SK-N-SH treated with all-trans-retinoic acid at 6 μM for 48 hours (cell line): Measurements from ENCODE around the gene SYNJ2.

Source experiments
- ATAC-seq: fragments of 200-7000 bp; cut with Tn5 transposase; 3 replicates; pipeline ENCODE4 v1.9.1; 2020; ENCODE audit warnings: mild to moderate bottlenecking, moderate library complexity
- ARNTL ChIP-seq: fragments of 450-650 bp; formaldehyde crosslinking; IDR thresholded peaks from 2 replicates; pipeline ENCODE4 v1.5.0; 2020; ENCODE audit warnings: low read depth, mild to moderate bottlenecking, moderate library complexity, borderline replicate concordance
- BACH2 ChIP-seq: fragments of 250-450 bp; sonication (Bioruptor Pico); IDR thresholded peaks from 2 replicates; pipeline ENCODE4 v1.9.0; 2021; ENCODE audit warnings: mild to moderate bottlenecking, borderline replicate concordance
- CSDC2 ChIP-seq: fragments of 250-450 bp; sonication (Bioruptor Pico); IDR thresholded peaks from 2 replicates; pipeline ENCODE4 v1.5.0; 2020; ENCODE audit warnings: mild to moderate bottlenecking, moderate library complexity
- GLIS3 ChIP-seq: fragments of 250-450 bp; sonication (Bioruptor Pico); IDR thresholded peaks from 2 replicates; pipeline ENCODE4 v1.5.0; 2020; ENCODE audit warnings: mild to moderate bottlenecking, moderate library complexity
- OSR1 ChIP-seq: fragments of 250-450 bp; sonication (Bioruptor Pico); IDR thresholded peaks from 2 replicates; pipeline ENCODE4 v1.8.0; 2022; ENCODE audit warnings: moderate library complexity, mild to moderate bottlenecking, inconsistent platforms
- SNAI2 ChIP-seq: fragments of 250-450 bp; sonication (Bioruptor Pico); IDR thresholded peaks from 2 replicates; pipeline ENCODE4 v1.5.0; 2020; ENCODE audit warnings: mild to moderate bottlenecking, moderate library complexity
- TCF4 ChIP-seq: fragments of 250-450 bp; sonication (Bioruptor Pico); IDR thresholded peaks from 2 replicates; pipeline ENCODE4 v1.8.0; 2021; ENCODE audit warnings: mild to moderate bottlenecking, moderate library complexity, borderline replicate concordance
- ZC3H10 ChIP-seq: fragments of 250-450 bp; sonication (Bioruptor Pico); IDR thresholded peaks from 2 replicates; pipeline ENCODE4 v1.5.1; 2021; ENCODE audit warnings: mild to moderate bottlenecking, moderate library complexity
- ZFP30 ChIP-seq: fragments of 450-650 bp; formaldehyde crosslinking; IDR thresholded peaks from 2 replicates; pipeline ENCODE4 v1.5.0; 2022; ENCODE audit warnings: mild to moderate bottlenecking, moderate library complexity
- ZNF70 ChIP-seq: fragments of 450-650 bp; formaldehyde crosslinking; IDR thresholded peaks from 2 replicates; pipeline ENCODE4 v1.5.0; 2020; ENCODE audit warnings: mild to moderate bottlenecking, moderate library complexity
- ZNF8 ChIP-seq: fragments of 450-650 bp; formaldehyde crosslinking; IDR thresholded peaks from 2 replicates; pipeline ENCODE4 v1.5.0; 2020; ENCODE audit warnings: mild to moderate bottlenecking, moderate library complexity
- TF ChIP-seq, protein P1 (sequence below): fragments of 250-450 bp; sonication (Bioruptor Pico); IDR thresholded peaks from 2 replicates; pipeline ENCODE4 v1.8.0; 2021; ENCODE audit warnings: low read depth, mild to moderate bottlenecking, moderate library complexity, borderline replicate concordance
- TF ChIP-seq, protein P2 (sequence below): fragments of 250-450 bp; sonication (Bioruptor Pico); IDR thresholded peaks from 2 replicates; pipeline ENCODE4 v1.8.0; 2020; ENCODE audit warnings: mild to moderate bottlenecking, moderate library complexity, borderline replicate concordance
- TF ChIP-seq, protein P3 (sequence below): fragments of 250-450 bp; sonication (Bioruptor Pico); IDR thresholded peaks from 2 replicates; pipeline ENCODE4 v1.5.1; 2021; ENCODE audit warnings: mild to moderate bottlenecking, moderate library complexity
- TF ChIP-seq, protein P4 (sequence below): fragments of 250-450 bp; sonication (Bioruptor Pico); IDR thresholded peaks from 2 replicates; pipeline ENCODE4 v1.5.1; 2020; ENCODE audit warnings: low read depth, mild to moderate bottlenecking, moderate library complexity
- TF ChIP-seq, protein P5 (sequence below): fragments of 250-450 bp; sonication (Bioruptor Pico); IDR thresholded peaks from 2 replicates; pipeline ENCODE4 v1.5.0; 2020; ENCODE audit warnings: mild to moderate bottlenecking, moderate library complexity

Gene SYNJ2

DNA sequence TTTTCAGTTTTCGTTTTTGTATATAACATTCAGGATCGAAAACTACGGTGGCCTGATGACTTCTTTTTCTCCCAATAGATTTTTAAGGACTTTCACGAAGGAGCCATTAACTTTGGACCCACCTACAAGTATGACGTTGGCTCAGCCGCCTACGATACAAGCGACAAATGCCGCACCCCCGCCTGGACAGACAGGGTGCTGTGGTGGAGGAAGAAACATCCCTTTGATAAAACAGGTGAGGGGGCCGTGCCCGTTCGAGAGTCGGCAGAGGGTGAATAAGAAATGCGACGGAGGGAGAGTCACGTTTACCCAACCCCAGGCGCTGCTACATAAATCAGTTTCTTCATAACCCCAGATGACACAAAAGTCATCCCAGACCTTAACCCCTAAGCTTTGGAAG is 94.9 kb downstream of the SYNJ2 start:
- TF ChIP-seq TCF4 (CRISPR knock-in tag): no peak
- TF ChIP-seq, protein P1, sequence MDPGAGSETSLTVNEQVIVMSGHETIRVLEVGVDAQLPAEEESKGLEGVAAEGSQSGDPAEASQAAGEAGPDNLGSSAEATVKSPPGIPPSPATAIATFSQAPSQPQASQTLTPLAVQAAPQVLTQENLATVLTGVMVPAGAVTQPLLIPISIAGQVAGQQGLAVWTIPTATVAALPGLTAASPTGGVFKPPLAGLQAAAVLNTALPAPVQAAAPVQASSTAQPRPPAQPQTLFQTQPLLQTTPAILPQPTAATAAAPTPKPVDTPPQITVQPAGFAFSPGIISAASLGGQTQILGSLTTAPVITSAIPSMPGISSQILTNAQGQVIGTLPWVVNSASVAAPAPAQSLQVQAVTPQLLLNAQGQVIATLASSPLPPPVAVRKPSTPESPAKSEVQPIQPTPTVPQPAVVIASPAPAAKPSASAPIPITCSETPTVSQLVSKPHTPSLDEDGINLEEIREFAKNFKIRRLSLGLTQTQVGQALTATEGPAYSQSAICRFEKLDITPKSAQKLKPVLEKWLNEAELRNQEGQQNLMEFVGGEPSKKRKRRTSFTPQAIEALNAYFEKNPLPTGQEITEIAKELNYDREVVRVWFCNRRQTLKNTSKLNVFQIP (CRISPR knock-in tag): no peak
- no peak for TF ChIP-seq SNAI2 (CRISPR knock-in tag)
- no peak for TF ChIP-seq ZNF8 (CRISPR knock-in tag)
- no peak for TF ChIP-seq ARNTL (CRISPR knock-in tag)
- TF ChIP-seq, protein P2, sequence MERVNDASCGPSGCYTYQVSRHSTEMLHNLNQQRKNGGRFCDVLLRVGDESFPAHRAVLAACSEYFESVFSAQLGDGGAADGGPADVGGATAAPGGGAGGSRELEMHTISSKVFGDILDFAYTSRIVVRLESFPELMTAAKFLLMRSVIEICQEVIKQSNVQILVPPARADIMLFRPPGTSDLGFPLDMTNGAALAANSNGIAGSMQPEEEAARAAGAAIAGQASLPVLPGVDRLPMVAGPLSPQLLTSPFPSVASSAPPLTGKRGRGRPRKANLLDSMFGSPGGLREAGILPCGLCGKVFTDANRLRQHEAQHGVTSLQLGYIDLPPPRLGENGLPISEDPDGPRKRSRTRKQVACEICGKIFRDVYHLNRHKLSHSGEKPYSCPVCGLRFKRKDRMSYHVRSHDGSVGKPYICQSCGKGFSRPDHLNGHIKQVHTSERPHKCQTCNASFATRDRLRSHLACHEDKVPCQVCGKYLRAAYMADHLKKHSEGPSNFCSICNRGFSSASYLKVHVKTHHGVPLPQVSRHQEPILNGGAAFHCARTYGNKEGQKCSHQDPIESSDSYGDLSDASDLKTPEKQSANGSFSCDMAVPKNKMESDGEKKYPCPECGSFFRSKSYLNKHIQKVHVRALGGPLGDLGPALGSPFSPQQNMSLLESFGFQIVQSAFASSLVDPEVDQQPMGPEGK: no peak
- ATAC-seq: no peak

DNA sequence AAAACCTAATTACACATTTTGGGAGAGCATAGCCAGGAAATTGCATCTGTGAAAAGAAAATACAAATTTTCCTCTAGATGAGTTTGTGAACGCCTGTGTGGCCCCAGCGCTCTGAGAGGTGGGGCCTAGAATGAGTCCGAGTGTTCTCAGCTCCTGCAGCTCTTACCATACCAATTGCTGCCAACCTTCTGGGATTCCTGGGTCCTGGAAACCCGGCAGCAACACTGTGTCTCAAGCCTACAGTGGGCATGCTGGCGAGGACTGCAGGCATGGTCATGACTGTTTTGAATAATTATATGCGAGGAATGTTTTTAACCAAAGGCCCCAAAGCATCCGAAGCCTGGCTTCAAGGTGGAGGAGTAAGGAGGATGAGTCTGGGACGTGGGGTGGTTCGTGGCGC is 96.0 kb downstream of the SYNJ2 start:
- no peak for ATAC-seq
- TF ChIP-seq BACH2 (CRISPR knock-in tag) (no peak), ZC3H10 (no peak), SNAI2 (CRISPR knock-in tag) (no peak), ZNF8 (CRISPR knock-in tag) (no peak), CSDC2 (no peak), ZNF70 (CRISPR knock-in tag) (no peak), GLIS3 (CRISPR knock-in tag) (no peak), ZFP30 (CRISPR knock-in tag) (no peak), OSR1 (no peak)
- TF ChIP-seq, protein P3, sequence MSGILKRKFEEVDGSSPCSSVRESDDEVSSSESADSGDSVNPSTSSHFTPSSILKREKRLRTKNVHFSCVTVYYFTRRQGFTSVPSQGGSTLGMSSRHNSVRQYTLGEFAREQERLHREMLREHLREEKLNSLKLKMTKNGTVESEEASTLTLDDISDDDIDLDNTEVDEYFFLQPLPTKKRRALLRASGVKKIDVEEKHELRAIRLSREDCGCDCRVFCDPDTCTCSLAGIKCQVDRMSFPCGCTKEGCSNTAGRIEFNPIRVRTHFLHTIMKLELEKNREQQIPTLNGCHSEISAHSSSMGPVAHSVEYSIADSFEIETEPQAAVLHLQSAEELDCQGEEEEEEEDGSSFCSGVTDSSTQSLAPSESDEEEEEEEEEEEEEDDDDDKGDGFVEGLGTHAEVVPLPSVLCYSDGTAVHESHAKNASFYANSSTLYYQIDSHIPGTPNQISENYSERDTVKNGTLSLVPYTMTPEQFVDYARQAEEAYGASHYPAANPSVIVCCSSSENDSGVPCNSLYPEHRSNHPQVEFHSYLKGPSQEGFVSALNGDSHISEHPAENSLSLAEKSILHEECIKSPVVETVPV: no peak
- TF ChIP-seq, protein P4, sequence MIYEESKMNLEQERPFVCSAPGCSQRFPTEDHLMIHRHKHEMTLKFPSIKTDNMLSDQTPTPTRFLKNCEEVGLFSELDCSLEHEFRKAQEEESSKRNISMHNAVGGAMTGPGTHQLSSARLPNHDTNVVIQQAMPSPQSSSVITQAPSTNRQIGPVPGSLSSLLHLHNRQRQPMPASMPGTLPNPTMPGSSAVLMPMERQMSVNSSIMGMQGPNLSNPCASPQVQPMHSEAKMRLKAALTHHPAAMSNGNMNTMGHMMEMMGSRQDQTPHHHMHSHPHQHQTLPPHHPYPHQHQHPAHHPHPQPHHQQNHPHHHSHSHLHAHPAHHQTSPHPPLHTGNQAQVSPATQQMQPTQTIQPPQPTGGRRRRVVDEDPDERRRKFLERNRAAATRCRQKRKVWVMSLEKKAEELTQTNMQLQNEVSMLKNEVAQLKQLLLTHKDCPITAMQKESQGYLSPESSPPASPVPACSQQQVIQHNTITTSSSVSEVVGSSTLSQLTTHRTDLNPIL (CRISPR knock-in tag): no peak
- TF ChIP-seq, protein P5, sequence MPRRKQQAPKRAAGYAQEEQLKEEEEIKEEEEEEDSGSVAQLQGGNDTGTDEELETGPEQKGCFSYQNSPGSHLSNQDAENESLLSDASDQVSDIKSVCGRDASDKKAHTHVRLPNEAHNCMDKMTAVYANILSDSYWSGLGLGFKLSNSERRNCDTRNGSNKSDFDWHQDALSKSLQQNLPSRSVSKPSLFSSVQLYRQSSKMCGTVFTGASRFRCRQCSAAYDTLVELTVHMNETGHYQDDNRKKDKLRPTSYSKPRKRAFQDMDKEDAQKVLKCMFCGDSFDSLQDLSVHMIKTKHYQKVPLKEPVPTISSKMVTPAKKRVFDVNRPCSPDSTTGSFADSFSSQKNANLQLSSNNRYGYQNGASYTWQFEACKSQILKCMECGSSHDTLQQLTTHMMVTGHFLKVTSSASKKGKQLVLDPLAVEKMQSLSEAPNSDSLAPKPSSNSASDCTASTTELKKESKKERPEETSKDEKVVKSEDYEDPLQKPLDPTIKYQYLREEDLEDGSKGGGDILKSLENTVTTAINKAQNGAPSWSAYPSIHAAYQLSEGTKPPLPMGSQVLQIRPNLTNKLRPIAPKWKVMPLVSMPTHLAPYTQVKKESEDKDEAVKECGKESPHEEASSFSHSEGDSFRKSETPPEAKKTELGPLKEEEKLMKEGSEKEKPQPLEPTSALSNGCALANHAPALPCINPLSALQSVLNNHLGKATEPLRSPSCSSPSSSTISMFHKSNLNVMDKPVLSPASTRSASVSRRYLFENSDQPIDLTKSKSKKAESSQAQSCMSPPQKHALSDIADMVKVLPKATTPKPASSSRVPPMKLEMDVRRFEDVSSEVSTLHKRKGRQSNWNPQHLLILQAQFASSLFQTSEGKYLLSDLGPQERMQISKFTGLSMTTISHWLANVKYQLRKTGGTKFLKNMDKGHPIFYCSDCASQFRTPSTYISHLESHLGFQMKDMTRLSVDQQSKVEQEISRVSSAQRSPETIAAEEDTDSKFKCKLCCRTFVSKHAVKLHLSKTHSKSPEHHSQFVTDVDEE (CRISPR knock-in tag): no peak
- TF ChIP-seq, protein P1 (CRISPR knock-in tag): no peak

DNA sequence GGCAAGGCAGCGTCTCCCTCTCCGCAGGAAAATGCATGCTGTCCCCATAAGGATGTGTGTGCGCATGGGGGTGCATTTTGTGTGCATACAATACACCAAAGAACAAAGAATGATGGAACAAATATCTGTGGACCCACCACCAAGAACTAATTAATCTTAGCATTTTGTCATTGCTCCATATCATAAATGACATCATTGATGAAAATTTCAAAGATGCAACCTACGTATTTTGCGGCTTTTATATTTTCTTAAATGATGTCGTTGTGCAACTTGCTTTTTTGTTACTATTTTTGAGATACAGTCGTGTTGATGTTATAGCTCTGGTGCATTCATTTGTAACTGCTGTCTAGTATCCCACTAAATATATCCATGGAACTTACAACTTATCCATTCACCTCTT is 96.7 kb downstream of the SYNJ2 start:
- TF ChIP-seq TCF4 (CRISPR knock-in tag): no peak
- ATAC-seq: no peak
